HEK293T (cell line): ENCODE data around the gene KCNT1.

Source experiments
- BHLHE40 ChIP-seq: fragments of 450-650 bp; IDR thresholded peaks from 2 replicates; pipeline ENCODE4 v1.6.1; 2016; ENCODE audit warnings: mild to moderate bottlenecking, moderate library complexity, borderline replicate concordance
- CTBP1 ChIP-seq: fragments of 450-650 bp; IDR thresholded peaks from 2 replicates; pipeline ENCODE4 v1.6.1; 2016; ENCODE audit warnings: borderline replicate concordance
- ELF4 ChIP-seq: fragments of 450-650 bp; IDR thresholded peaks from 2 replicates; pipeline ENCODE4 v1.6.1; 2017; ENCODE audit warnings: antibody characterized with exemption
- FOXM1 ChIP-seq: fragments of 450-650 bp; IDR thresholded peaks from 2 replicates; pipeline ENCODE4 v1.6.1; 2017; ENCODE audit warnings: mild to moderate bottlenecking, borderline replicate concordance
- HDGF ChIP-seq: fragments of 450-650 bp; IDR thresholded peaks from 2 replicates; pipeline ENCODE4 v1.6.1; 2017; ENCODE audit warnings: antibody characterized with exemption, borderline replicate concordance
- L3MBTL2 ChIP-seq: fragments of 450-650 bp; conservative IDR thresholded peaks from 2 replicates; pipeline ENCODE4 v1.6.1; 2016; ENCODE audit warnings: mild to moderate bottlenecking
- SP1 ChIP-seq: fragments of 450-650 bp; IDR thresholded peaks from 2 replicates; pipeline ENCODE4 v1.6.1; 2017
- SUZ12 ChIP-seq: fragments of 450-650 bp; IDR thresholded peaks from 2 replicates; pipeline ENCODE4 v1.6.1; 2016; ENCODE audit warnings: mild to moderate bottlenecking
- ZNF384 ChIP-seq: fragments of 450-650 bp; IDR thresholded peaks from 2 replicates; pipeline ENCODE4 v1.6.1; 2016

GRCh38 chr9:135745189-135745588, 43.2 kb downstream of the KCNT1 start:
- no peak for TF ChIP-seq SP1
- no peak for TF ChIP-seq CTBP1
- TF ChIP-seq ZNF384, result no peak
- TF ChIP-seq L3MBTL2, result no peak
- TF ChIP-seq FOXM1, result no peak
- no peak for TF ChIP-seq BHLHE40
- no peak for TF ChIP-seq HDGF
- TF ChIP-seq SUZ12, result no peak
- TF ChIP-seq ELF4, result no peak
